ENCODE measurements around the gene SLC26A11. TPM values are rescaled to one million over a fixed set of nuclear protein-coding genes. Genes with fewer than 3 reads are reported as not detected.

Gene SLC26A11
- polyA plus RNA-seq (2014; cell fraction: cytosol; rRNA removed), result 25.6 and 28.7 TPM in 2 replicates
- polyA plus RNA-seq (2014; cell fraction: nucleus; rRNA removed), result 61.3 and 62.3 TPM in 2 replicates

DNA sequence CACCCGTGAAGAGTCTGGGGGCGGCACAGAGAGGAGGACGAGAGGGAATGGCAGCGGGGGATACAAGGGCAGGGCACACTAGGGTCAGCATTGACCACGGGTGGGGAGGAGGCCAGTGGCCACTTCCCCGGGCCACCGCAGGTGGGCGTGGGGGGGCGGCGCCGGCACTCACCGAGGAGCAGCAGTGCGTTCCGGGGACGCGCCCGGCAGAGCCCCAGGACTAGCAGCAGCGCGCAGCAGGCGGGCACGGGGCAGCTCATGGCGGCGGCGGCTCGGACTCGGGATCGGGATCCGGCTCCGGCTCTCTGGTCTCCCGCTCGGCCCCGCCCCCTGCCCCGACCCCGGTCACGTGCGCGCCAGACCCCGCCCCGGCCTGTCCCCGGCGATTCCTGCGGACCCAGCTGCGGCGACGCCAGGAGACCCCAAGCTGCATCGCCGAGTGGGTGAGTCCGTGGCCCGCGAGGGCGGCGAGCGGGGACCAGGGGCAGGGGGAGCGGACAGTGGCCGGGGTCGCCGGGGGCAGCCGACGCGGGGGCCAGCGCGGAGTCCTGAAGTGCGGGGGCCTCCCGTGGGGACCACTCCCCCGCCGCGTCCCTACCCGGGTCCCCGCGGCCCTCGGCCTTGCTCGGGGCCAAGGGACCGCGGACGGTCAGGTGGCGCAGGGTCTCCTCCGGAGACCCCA is at the start of gene SLC26A11, which contains the start of gene SGSH:
Gene SLC26A11 (plus strand): TSS at position 374 of the 682 bp plus-strand sequence. CDS start 1,134 bp downstream, outside the sequence.
Gene SGSH (minus strand): TSS at position 280 of the 682 bp plus-strand sequence. CDS start 20 bp downstream, at position 260.
- DNase-seq (ENCODE audit: low spot score), result peak; percentile 73

DNA sequence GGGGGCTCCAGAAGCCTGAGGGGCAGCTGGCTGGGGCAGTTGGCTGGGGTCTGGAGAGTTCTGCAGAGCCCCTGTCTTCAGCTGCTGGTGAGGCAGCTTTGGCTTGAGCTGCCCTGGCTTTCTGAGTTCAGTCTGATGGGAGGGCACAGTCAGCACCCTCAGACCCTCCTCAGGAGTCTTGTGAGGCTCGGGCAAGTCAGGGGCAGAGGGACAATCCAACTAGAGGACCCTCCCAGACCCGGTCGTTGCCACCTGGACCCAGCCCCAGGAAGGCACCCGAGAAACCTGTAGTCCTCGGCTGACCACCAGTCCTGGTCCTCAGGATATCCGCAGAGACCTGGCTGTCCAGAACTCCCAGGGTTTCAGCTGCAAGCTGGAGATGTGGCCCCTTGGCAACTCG is 48.5 kb upstream of the SLC26A11 start:
- DNase-seq (ENCODE audit: low spot score), result no peak

DNA sequence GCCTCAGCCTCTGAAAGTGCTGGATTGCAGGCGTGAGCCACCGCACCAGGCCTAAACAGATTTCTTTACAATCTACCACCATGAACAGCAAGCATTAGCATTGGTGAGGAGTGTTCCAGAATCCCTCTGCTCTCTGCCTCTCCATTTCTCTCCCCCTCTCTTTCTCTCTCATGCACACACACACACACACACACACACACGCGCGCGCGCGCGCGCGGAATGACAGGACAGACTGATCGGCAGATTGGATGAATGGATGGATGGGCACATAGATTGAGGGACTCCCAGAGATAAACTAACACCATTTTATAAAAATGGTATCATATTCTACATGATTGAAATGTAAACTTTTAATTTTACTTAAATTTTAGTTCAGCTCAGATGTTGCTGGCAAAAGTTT is 47.1 kb upstream of the SLC26A11 start:
- no peak for DNase-seq (ENCODE audit: low spot score)

DNA sequence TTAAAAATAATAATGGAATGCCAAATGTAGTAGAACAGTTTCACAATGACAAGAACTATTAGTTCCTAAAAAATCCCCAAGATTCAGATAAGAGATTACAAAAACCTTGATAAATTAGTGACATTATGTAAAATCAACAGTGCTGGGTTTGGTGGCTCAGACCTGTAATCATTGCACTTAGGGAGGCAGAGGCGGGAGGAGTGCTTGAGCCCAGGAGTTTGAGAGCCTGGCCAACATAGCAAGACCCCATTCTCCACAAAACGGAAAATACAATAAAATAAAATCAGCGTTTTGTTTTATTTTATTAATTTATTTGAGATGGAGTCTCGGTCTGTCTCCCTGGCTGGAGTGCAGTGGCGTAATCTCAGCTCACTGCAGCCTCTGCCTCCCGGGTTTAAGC is 46.3 kb upstream of the SLC26A11 start:
- DNase-seq (ENCODE audit: low spot score), result no peak

DNA sequence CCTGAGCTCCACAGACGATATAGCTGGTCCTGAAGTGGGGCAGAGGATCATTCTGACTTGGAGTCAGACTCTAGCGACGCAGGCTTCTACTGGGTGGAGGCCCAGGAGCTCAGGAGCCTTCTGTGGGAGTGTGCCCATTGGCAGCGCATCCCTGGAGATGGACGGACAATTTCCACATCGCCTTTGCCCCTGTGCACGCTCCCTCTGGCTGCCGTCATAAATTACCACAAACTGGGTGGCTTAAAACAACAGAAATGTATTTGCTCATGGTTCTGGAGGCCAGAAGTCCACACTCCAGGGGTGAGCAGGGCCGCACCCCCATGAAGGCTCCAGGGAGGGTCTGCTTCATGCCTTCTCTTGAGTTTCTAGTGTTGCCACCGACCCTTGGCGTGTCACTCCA is 43.5 kb upstream of the SLC26A11 start:
- DNase-seq (ENCODE audit: low spot score), result no peak

DNA sequence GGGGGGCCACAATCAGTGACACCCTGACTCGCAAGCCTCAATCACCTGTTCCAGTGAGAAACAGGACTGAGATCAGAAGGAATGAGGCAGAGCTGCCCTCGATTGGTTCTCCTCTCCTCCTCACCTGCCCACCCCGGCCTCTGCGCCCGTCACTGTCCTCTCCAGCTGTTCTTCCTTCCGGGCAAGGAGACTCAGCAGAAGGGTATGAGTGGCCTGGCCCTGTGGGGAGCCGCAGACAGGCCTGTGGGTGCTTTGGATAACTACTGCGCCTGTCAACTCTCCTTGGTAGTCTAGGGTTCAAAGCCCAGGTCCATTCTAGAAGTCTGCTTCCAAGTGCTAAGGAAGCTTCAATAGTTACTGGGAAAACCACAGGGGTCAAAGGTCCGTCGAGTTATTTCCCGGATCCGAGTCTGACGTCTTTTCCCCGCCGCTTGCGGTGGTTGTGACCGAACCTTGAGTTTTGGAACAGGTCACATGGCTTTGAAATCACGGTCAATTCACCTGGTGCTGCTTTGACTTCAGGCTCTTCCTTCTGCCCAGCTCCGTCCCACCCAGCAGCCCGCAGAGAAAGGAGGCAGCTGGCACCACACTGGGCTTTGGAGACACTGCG is 42.1 kb upstream of the SLC26A11 start:
- DNase-seq (ENCODE audit: low spot score), result no peak

DNA sequence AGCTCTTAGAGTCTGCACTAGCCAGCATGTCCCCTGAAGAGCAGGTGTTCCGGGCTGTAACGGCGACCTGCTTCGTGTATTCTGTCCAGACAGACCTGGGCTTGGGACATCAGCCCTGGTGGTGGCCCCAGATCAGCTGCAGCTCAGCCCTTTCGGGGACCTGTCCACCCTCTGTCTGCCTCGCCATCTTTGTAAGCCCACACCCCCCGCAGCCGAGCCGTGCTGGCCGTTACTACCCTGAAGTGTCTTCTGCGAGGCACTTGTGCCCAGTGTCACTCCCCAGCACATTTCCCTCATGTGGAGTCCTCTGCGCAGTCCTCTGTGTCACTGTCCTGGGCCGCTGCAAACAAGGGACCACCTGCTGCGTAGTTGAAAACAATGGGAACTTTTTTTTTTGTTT is 40.0 kb upstream of the SLC26A11 start:
- no peak for DNase-seq (ENCODE audit: low spot score)

DNA sequence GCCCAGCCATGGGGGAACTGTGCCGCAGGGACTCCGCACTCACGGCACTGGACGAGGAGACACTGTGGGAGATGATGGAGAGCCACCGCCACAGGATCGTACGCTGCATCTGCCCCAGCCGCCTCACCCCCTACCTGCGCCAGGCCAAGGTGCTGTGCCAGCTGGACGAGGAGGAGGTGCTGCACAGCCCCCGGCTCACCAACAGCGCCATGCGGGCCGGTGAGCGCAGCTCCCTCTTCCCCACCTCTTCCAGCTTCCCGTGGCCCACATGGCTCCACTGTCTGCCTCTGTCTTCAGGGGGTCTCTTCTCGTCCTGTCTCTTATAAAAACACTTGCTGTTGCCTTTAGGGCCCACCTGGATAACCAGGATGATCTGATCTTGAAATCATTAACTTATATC is 38.8 kb upstream of the SLC26A11 start:
- no peak for DNase-seq (ENCODE audit: low spot score)

DNA sequence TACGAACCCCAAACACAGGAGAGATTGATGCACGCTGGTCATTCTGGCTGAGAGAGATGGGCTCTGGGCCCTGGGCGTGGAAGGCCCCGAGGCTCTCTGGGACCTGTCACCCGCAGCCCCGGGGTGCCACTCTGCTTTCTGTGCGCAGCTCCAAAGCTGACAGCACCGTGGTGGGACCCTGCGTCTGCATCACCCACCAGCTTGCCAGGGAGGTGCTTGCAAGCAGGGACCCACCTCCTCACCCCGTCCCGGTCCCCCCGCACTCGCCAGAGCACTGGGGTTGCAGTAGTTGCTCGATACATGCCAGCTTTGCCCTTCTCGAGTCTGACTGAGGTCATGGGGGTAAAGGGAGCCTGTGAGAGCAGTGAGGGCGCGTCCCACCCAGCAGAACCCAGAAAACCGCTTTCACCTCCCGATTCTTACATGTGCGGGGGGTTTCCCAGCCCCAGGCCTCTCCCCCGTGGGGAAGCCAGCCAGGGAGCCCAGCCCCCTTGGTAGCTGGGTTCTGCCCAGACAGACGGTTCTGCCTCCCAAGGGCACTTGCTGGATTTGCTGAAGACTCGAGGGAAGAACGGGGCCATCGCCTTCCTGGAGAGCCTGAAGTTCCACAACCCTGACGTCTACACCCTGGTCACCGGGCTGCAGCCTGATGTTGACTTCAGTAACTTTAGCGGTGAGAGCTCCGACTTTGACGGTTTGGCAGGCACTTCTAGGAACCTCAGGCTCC is 37.9 kb upstream of the SLC26A11 start:
- no peak for DNase-seq (ENCODE audit: low spot score)

DNA sequence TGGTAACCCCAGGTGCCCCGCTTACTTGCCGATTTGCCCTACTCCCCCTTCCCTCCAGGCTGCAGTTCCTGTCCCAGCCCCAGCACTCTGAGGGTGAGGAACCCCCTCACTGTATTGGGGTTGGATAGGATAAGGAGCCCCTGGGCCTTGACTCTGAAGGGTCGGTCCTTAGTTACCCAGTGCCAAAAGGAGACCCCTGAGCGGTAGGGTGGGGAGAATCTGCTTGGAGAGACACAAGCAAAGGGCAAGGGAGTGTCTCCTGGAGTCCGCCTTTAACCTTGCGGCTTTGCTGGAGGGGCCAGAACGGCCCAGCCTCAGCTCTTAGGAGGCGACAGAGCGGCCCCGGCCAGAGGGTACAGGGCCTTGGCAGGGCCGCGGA is 37.4 kb upstream of the SLC26A11 start:
- DNase-seq (ENCODE audit: low spot score), result no peak

DNA sequence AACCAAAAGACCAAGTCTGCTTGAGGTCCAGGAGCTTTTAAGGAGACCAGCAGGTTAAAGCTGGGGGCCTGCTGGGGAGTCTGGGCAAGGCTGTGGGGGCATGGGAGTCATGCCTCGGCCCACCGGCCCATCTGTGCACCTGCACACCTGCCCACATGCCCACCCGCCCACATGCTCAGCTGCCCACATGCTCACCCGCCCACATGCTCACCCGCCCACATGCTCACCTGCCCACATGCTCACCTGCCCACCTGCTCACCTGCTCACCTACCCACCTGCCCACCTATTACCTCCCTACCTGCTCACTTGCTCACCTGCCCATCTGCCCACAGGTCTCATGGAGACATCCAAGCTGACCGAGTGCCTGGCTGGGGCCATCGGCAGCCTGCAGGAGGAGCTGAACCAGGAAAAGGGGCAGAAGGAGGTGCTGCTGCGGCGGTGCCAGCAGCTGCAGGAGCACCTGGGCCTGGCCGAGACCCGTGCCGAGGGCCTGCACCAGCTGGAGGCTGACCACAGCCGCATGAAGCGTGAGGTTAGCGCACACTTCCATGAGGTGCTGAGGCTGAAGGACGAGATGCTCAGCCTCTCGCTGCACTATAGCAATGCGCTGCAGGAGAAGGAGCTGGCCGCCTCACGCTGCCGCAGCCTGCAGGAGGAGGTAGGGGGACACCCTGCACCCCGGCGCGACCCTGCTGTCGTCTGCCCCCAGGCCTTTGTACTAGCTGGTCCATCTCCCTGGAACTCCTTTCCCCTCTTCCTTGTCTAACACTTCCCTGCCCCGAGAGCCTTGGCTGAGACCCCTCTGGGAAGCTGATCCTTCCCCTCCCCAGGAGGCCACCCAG is 36.4 kb upstream of the SLC26A11 start:
- no peak for DNase-seq (ENCODE audit: low spot score)

DNA sequence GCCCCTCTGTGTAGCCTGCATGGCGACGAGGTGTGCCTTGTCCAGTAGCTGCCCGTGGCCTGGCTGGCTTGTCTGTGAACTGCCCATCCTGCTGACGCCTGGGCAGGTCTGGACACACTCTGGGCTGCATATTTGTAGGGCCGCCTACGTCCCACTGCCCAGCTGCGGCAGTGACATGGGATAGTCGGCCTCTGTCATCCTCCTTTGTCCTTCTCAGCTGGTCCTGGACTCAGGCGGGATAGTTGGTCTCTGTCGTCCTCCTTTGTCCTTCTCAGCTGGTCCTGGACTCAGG is 35.9 kb upstream of the SLC26A11 start:
- no peak for DNase-seq (ENCODE audit: low spot score)

DNA sequence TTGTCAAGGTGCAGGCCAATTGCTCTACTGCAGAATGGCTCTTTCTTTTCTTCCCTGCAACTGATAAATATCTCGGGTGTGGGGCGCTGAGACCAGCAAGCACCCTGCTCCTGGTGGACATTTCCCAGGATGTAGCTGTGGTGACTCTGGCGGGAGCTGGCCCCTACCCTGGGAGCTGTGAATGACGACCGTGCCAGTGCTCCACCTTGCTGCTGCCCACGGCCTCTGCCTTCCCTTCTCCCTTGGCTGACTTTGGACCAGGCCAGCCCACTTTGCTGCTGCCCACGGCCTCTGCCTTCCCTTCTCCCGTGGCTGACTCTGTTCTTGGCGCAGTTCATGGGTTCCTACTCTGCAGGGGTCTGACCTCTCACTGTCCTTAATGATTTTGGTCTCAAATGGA is 34.3 kb upstream of the SLC26A11 start:
- no peak for DNase-seq (ENCODE audit: low spot score)

DNA sequence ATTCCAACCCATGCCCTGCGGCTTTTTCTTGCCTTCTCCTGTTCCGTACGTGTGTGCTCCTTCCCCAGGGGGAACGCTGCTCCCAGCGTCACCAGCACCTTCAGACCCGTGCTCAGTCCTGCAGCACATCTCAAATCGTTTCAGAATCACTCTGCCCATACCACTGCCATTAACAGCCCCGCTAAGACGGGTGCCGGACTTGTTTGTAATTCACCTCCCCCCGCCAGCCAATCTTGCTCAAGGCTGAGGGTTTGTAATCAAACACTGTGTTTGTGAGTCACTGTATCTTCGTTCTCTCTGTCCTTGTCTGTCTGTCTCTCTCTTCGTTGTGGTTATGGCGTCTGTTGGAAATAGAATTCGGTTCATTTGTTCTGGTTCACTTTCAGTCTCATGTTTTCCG is 33.1 kb upstream of the SLC26A11 start:
- no peak for DNase-seq (ENCODE audit: low spot score)

DNA sequence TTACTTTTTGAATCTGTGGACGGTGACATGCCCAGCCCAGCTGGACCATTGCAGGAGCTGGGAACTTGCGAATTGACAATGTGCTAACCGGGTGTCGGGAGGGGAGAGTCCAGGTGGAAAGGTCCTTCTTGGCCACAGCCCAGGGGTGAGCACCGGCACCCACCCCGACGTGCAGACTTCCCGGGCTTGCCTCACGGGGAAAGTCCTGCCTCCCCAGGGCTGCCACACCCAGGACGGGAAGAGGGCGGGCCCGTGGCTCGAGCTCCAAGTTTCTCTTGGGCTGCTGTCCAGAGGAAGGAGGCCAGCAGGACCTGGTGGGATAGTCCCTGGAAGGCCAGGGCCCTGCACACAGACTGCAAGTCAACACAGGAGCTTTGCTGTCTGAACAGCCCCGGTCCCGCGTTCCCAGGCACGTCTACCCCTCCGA is 32.7 kb upstream of the SLC26A11 start:
- no peak for DNase-seq (ENCODE audit: low spot score)

DNA sequence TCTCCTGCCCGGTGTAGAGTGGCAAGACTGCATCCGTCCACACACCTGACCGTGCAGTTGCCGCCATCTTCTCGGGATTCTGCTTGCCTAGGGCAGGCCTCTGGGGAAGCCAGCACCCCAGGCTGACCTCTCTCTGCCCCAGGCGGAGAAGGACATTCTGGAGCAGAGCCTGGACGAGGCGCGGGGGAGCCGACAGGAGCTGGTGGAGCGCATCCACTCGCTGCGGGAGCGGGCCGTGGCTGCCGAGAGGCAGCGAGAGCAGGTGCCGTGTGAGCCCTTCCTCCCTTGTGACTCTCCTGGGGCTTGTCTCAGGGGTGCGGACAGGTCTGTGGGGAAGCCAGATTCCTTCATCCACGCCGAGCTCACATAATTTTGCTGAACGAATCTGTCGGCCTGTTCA is 30.6 kb upstream of the SLC26A11 start:
- no peak for DNase-seq (ENCODE audit: low spot score)

DNA sequence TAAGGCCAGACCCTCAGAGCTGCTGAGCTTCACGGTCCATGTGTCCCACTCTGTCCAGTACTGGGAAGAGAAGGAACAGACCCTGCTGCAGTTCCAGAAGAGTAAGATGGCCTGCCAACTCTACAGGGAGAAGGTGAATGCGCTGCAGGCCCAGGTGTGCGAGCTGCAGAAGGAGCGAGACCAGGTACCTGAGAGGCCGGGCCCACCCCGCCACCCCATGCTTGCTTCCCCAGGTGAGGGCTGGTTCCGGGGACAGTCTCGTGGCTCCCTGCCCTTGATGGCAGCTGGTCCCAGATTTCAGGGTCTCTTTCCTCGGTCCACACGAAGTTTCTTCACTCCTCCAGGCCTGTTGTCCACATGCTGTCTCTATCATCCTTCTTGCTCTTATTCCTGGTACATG is 29.5 kb upstream of the SLC26A11 start:
- no peak for DNase-seq (ENCODE audit: low spot score)

DNA sequence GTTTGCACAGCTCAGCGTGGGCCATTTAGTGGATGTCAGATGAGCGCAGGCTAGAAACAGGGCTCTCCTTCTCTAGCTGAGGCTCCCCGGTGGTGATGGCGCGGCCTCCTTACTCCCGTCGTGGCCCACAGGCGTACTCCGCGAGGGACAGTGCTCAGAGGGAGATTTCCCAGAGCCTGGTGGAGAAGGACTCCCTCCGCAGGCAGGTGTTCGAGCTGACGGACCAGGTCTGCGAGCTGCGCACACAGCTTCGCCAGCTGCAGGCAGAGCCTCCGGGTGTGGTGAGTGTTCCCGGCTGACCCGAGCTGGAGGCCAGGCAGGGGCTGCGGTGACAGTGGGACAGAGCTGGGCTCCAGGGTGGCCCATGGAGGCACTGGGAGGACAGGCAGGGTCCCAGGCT is 29.0 kb upstream of the SLC26A11 start:
- no peak for DNase-seq (ENCODE audit: low spot score)

DNA sequence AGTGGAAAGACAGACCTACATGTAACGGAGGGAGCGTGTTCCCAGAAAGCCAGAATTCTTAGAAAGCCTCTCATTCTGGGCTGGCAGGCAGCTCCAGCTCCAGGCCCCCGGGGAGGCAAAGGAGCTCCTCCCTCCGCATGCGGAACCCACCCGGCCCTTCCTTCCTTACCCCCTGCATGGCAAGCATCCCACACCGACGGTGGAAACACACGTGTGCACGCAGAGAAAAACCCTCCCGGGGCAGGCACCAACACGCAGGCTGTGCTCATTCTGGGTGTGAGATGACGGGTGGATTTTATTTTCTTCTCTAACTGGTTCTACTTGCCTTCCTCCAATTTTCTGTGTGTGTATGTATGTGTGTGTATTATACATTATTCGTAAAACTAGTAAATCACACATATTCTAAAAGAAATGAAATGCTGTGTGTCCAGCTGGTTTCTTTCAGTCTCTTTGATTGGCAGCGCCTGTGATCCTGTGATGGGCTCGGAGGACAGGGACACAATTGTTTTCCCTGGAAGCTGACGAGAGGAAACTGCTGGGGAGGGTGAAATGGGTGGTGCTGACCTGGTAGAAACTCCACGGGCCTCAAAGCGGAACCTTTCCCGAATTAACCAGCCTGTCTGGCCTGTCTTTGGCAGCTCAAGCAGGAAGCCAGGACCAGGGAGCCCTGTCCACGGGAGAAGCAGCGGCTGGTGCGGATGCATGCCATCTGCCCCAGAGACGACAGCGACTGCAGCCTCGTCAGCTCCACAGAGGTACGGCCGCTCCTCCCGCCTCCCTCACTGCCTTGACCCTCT is 28.2 kb upstream of the SLC26A11 start:
- no peak for DNase-seq (ENCODE audit: low spot score)

DNA sequence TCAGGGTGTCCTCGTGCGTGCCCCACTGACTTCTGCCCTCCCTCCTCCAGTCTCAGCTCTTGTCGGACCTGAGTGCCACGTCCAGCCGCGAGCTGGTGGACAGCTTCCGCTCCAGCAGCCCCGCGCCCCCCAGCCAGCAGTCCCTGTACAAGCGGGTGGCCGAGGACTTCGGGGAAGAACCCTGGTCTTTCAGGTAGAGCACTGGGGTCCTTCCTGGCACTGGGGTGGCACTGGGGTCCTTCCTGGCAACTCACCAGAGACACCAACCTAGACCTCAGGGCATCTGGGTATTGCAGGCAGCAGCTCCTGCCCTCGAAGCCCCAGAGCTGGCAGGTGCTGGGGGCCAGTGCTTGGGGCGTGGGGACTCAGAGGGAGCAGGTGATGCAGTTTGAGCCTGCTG is 25.1 kb upstream of the SLC26A11 start:
- DNase-seq (ENCODE audit: low spot score), result no peak

All from SK-N-DZ (cell line).